HepG2 (cell line): Measurements from ENCODE around the gene LSM14B. TPM values are rescaled to one million over a fixed set of nuclear protein-coding genes. Genes with fewer than 3 reads are reported as not detected.

Source experiments
- CBX2 ChIP-seq, 2 experiments: fragments of 200-600 bp in 1 of 2; sonication (generic); formaldehyde crosslinking in 1 of 2; IDR thresholded peaks; 2 replicates each; pipeline versions ENCODE4 v1.7.0 to v1.8.1; 2018 to 2022; ENCODE audit warnings: low read depth in 2 of 2, low read length in 1 of 2, mild to moderate bottlenecking in 1 of 2, missing genetic modification reagents in 1 of 2
- CHCHD3 ChIP-seq: sonication (generic); formaldehyde crosslinking; IDR thresholded peaks from 2 replicates; pipeline ENCODE4 v1.8.0; 2022; ENCODE audit warnings: mild to moderate bottlenecking, missing genetic modification reagents, moderate library complexity
- FOXA1 ChIP-seq, 2 experiments: fragments of 450-650 bp in 1 of 2; sonication (generic) in 1 of 2; formaldehyde crosslinking in 1 of 2; IDR thresholded peaks; 2 replicates each; pipeline versions ENCODE4 v1.4.0 to v1.6.1; 2016 to 2020; ENCODE audit warnings: missing genetic modification reagents in 1 of 2
- MAF1 ChIP-seq: sonication (generic); formaldehyde crosslinking; IDR thresholded peaks from 2 replicates; pipeline ENCODE4 v1.5.0; 2020; ENCODE audit warnings: missing genetic modification reagents, borderline replicate concordance
- MLLT10 ChIP-seq: sonication (generic); formaldehyde crosslinking; IDR thresholded peaks from 2 replicates; pipeline ENCODE4 v1.4.0; 2020; ENCODE audit warnings: missing genetic modification reagents
- NFAT5 ChIP-seq: sonication (generic); formaldehyde crosslinking; IDR thresholded peaks from 2 replicates; pipeline ENCODE4 v1.4.0; 2020; ENCODE audit warnings: missing genetic modification reagents
- NR3C1 ChIP-seq: sonication (generic); formaldehyde crosslinking; IDR thresholded peaks from 2 replicates; pipeline ENCODE4 v1.4.0; 2020; ENCODE audit warnings: missing genetic modification reagents
- ONECUT2 ChIP-seq: sonication (generic); formaldehyde crosslinking; IDR thresholded peaks from 2 replicates; pipeline ENCODE4 v1.4.0; 2020; ENCODE audit warnings: missing genetic modification reagents
- POGZ ChIP-seq: sonication (generic); formaldehyde crosslinking; IDR thresholded peaks from 2 replicates; pipeline ENCODE4 v1.4.0; 2020; ENCODE audit warnings: mild to moderate bottlenecking, missing genetic modification reagents
- PREB ChIP-seq: sonication (generic); formaldehyde crosslinking; IDR thresholded peaks from 2 replicates; pipeline ENCODE4 v1.4.0; 2020; ENCODE audit warnings: missing genetic modification reagents
- PRPF4 ChIP-seq: fragments of 200-400 bp; formaldehyde crosslinking; IDR thresholded peaks from 2 replicates; pipeline ENCODE4 v1.6.1; 2016; ENCODE audit warnings: low read length, low read depth; ENCODE audit not compliant: poor library complexity, severe bottlenecking
- THAP11 ChIP-seq: IDR thresholded peaks from 2 replicates; pipeline ENCODE4 v1.6.1; 2016; ENCODE audit warnings: missing biosample characterization, missing genetic modification reagents
- ZFAT ChIP-seq: sonication (generic); formaldehyde crosslinking; conservative IDR thresholded peaks from 2 replicates; pipeline ENCODE4 v1.8.1; 2023; ENCODE audit warnings: missing genetic modification reagents, inconsistent platforms
- ZNF256 ChIP-seq: sonication (generic); formaldehyde crosslinking; conservative IDR thresholded peaks from 2 replicates; pipeline ENCODE4 v1.4.0; 2020; ENCODE audit warnings: missing genetic modification reagents
- ZNF280B ChIP-seq: sonication (generic); formaldehyde crosslinking; IDR thresholded peaks from 2 replicates; pipeline ENCODE4 v1.5.0; 2020; ENCODE audit warnings: missing genetic modification reagents, mild to moderate bottlenecking, borderline replicate concordance
- ZNF703 ChIP-seq: sonication (generic); formaldehyde crosslinking; IDR thresholded peaks from 2 replicates; pipeline ENCODE4 v1.5.1; 2020; ENCODE audit warnings: missing genetic modification reagents, mild to moderate bottlenecking, moderate library complexity, borderline replicate concordance
- polyA plus RNA-seq, 8 experiments: library from polyadenylated mRNA; depleted of rRNA in 3 of 8; stranded (reverse) in 7 of 8; unstranded in 1 of 8; fragments of >200 nt; fragmentation: Illumina TruSeq in 4 of 8; extraction: Trizol in 4 of 8; gene quantifications; 2 replicates each; pipeline versions ENCODE4 v1.2.1 to v1.2.3, GENCODE V29; 2011 to 2016; ENCODE audit warnings: low read depth in 4 of 8, missing spikeins in 1 of 8, mixed read lengths in 1 of 8; ENCODE audit not compliant: insufficient read depth in 1 of 8
- total RNA-seq, 5 experiments: library from RNA; depleted of rRNA; stranded (reverse); fragments of >200 nt; fragmentation: Illumina TruSeq; extraction: Trizol; gene quantifications; 2 replicates each; pipeline ENCODE4 v1.2.3, GENCODE V29; 2016; ENCODE audit warnings: low read depth in 1 of 5
- TF ChIP-seq, protein P1 (sequence below): IDR thresholded peaks from 2 replicates; pipeline ENCODE4 v1.6.1; 2016; ENCODE audit warnings: mild to moderate bottlenecking, missing biosample characterization, missing genetic modification reagents

LSM14B gene
- total and polyA plus RNA-seq, 2 of the 13 experiments (the other 11 are each of a cell fraction or from before 2014, with no cell fraction given), result 43.3 to 79.2 TPM

- TF ChIP-seq PRPF4 (peak; percentile 19), ONECUT2 (CRISPR knock-in tag) (no peak), CBX2 (IDR thresholded peaks at IDR 0.05; ENCODE audit: low read depth, low read length) (no peak), CBX2 (CRISPR knock-in tag; IDR thresholded peaks at IDR 0.05; ENCODE audit: low read depth) (no peak), ZNF256 (CRISPR knock-in tag) (no peak), POGZ (CRISPR knock-in tag) (no peak), PREB (CRISPR knock-in tag) (no peak), NFAT5 (CRISPR knock-in tag) (no peak), ZNF703 (CRISPR knock-in tag) (no peak), ZFAT (CRISPR knock-in tag) (no peak), THAP11 (CRISPR knock-in tag) (peak; percentile 56), MLLT10 (CRISPR knock-in tag) (no peak), NR3C1 (no peak), ZNF280B (CRISPR knock-in tag) (no peak), MAF1 (CRISPR knock-in tag) (no peak), CHCHD3 (CRISPR knock-in tag) (no peak), FOXA1 (IDR thresholded peaks at IDR 0.05) (no peak), FOXA1 (CRISPR knock-in tag; IDR thresholded peaks at IDR 0.05) (peak; percentile 42; the same call in 1 of the 2 replicates)
- TF ChIP-seq, protein P1, sequence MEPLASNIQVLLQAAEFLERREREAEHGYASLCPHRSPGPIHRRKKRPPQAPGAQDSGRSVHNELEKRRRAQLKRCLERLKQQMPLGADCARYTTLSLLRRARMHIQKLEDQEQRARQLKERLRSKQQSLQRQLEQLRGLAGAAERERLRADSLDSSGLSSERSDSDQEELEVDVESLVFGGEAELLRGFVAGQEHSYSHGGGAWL (CRISPR knock-in tag), result no peak
Measured at GRCh38 chr20:62155428-62156253, 33.4 kb downstream of the LSM14B start (continued).
